ENCODE measurements around the gene SEMA5A.

GRCh38 chr5:9124071-9124470 lies 421.8 kb downstream of the SEMA5A start:
- TF ChIP-seq CTCF (IDR thresholded peaks at IDR 0.05): no peak
- no peak for TF ChIP-seq POLR2A (IDR thresholded peaks at IDR 0.05)

Measured in uterus (tissue), 2 donors.